Measurements from ENCODE around the gene DMRT1.
"Not testable (repeated sequence)": the region's sequence is repeated elsewhere in the genome, so short reads cannot be mapped to it uniquely, and the experiment has no call there.

DMRT1 gene

GRCh38 chr9:995192-995591 lies 153.7 kb downstream of the DMRT1 start:
- Histone ChIP-seq H3K9ac (ENCODE audit: low read depth in 1 of 2, low read length in 2 of 2) (no peak overlapping the region), H3K27me3 (ENCODE audit: control insufficient read depth in 2 of 2, insufficient read depth in 2 of 2, low read length in 2 of 2) (peaks cover 0 to 7% of the 10 kb centered on the region in 2 donors), H3K4me1 (ENCODE audit: control insufficient read depth in 2 of 2, insufficient read depth in 2 of 2, low read length in 2 of 2) (no peaks in the 10 kb centered on the region), H3K9me3 (ENCODE audit: control insufficient read depth in 2 of 2, low read length in 2 of 2) (no peaks in the 10 kb centered on the region), H3K36me3 (ENCODE audit: control insufficient read depth in 2 of 2, insufficient read depth in 2 of 2, low read length in 2 of 2) (no peaks in the 10 kb centered on the region), H3K4me3 (ENCODE audit: low read length in 2 of 2) (no peak overlapping the region), H3K27ac (ENCODE audit: low read depth in 2 of 2, low read length in 2 of 2) (no peak overlapping the region)

- H3K9ac ChIP-seq (ENCODE audit: low read depth in 1 of 2, low read length in 2 of 2), result no peak overlapping the region
- H3K27ac ChIP-seq (ENCODE audit: low read depth in 2 of 2, low read length in 2 of 2), result no peak overlapping the region
- peaks cover 0 to 1% of the 10 kb centered on the region in 2 donors for H3K27me3 ChIP-seq (ENCODE audit: control insufficient read depth in 2 of 2, insufficient read depth in 2 of 2, low read length in 2 of 2)
- H3K4me3 ChIP-seq (ENCODE audit: low read length in 2 of 2), result no peak overlapping the region
- no peaks in the 10 kb centered on the region for H3K9me3 ChIP-seq (ENCODE audit: control insufficient read depth in 2 of 2, low read length in 2 of 2)
- no peaks in the 10 kb centered on the region for H3K4me1 ChIP-seq (ENCODE audit: control insufficient read depth in 2 of 2, insufficient read depth in 2 of 2, low read length in 2 of 2)
- H3K36me3 ChIP-seq (ENCODE audit: control insufficient read depth in 2 of 2, insufficient read depth in 2 of 2, low read length in 2 of 2), result no peaks in the 10 kb centered on the region
Measured at GRCh38 chr9:995781-996180, 154.3 kb downstream of the DMRT1 start.

- not testable (repeated sequence) for H3K4me3 ChIP-seq (ENCODE audit: low read length in 2 of 2); H3K4me1 ChIP-seq (ENCODE audit: control insufficient read depth in 2 of 2, insufficient read depth in 2 of 2, low read length in 2 of 2); H3K27ac ChIP-seq (ENCODE audit: low read depth in 2 of 2, low read length in 2 of 2); H3K36me3 ChIP-seq (ENCODE audit: control insufficient read depth in 2 of 2, insufficient read depth in 2 of 2, low read length in 2 of 2); H3K27me3 ChIP-seq (ENCODE audit: control insufficient read depth in 2 of 2, insufficient read depth in 2 of 2, low read length in 2 of 2); H3K9ac ChIP-seq (ENCODE audit: low read depth in 1 of 2, low read length in 2 of 2); H3K9me3 ChIP-seq (ENCODE audit: control insufficient read depth in 2 of 2, low read length in 2 of 2)
Measured at GRCh38 chr9:998299-999110, 157.0 kb downstream of the DMRT1 start.

- no peaks in the 10 kb centered on the region for H3K36me3 ChIP-seq (ENCODE audit: control insufficient read depth in 2 of 2, insufficient read depth in 2 of 2, low read length in 2 of 2)
- no peak overlapping the region for H3K4me3 ChIP-seq (ENCODE audit: low read length in 2 of 2)
- H3K9ac ChIP-seq (ENCODE audit: low read depth in 1 of 2, low read length in 2 of 2), result no peak overlapping the region
- no peak overlapping the region for H3K27ac ChIP-seq (ENCODE audit: low read depth in 2 of 2, low read length in 2 of 2)
- no peaks in the 10 kb centered on the region for H3K9me3 ChIP-seq (ENCODE audit: control insufficient read depth in 2 of 2, low read length in 2 of 2)
- H3K4me1 ChIP-seq (ENCODE audit: control insufficient read depth in 2 of 2, insufficient read depth in 2 of 2, low read length in 2 of 2), result no peaks in the 10 kb centered on the region
- H3K27me3 ChIP-seq (ENCODE audit: control insufficient read depth in 2 of 2, insufficient read depth in 2 of 2, low read length in 2 of 2), result peaks cover 0 to 3% of the 10 kb centered on the region in 2 donors
Measured at GRCh38 chr9:1001838-1002237, 160.3 kb downstream of the DMRT1 start.

GRCh38 chr9:1002678-1003077 lies 161.2 kb downstream of the DMRT1 start:
- Histone ChIP-seq H3K4me1 (ENCODE audit: control insufficient read depth in 2 of 2, insufficient read depth in 2 of 2, low read length in 2 of 2) (no peaks in the 10 kb centered on the region), H3K9me3 (ENCODE audit: control insufficient read depth in 2 of 2, low read length in 2 of 2) (no peaks in the 10 kb centered on the region), H3K27me3 (ENCODE audit: control insufficient read depth in 2 of 2, insufficient read depth in 2 of 2, low read length in 2 of 2) (peaks cover 0 to 3% of the 10 kb centered on the region in 2 donors), H3K9ac (ENCODE audit: low read depth in 1 of 2, low read length in 2 of 2) (no peak overlapping the region), H3K36me3 (ENCODE audit: control insufficient read depth in 2 of 2, insufficient read depth in 2 of 2, low read length in 2 of 2) (no peaks in the 10 kb centered on the region), H3K4me3 (ENCODE audit: low read length in 2 of 2) (no peak overlapping the region), H3K27ac (ENCODE audit: low read depth in 2 of 2, low read length in 2 of 2) (no peak overlapping the region)

- peaks cover 0 to 3% of the 10 kb centered on the region in 2 donors for H3K27me3 ChIP-seq (ENCODE audit: control insufficient read depth in 2 of 2, insufficient read depth in 2 of 2, low read length in 2 of 2)
- no peaks in the 10 kb centered on the region for H3K9me3 ChIP-seq (ENCODE audit: control insufficient read depth in 2 of 2, low read length in 2 of 2)
Measured at GRCh38 chr9:1005043-1005667, 163.7 kb downstream of the DMRT1 start.

GRCh38 chr9:1007312-1007711 lies 165.8 kb downstream of the DMRT1 start:
- H3K27me3 ChIP-seq (ENCODE audit: control insufficient read depth in 2 of 2, insufficient read depth in 2 of 2, low read length in 2 of 2), result peaks cover 0 to 3% of the 10 kb centered on the region in 2 donors
- H3K9me3 ChIP-seq (ENCODE audit: control insufficient read depth in 2 of 2, low read length in 2 of 2), result no peaks in the 10 kb centered on the region
- no peak overlapping the region for H3K4me3 ChIP-seq (ENCODE audit: low read length in 2 of 2)
- no peak overlapping the region for H3K9ac ChIP-seq (ENCODE audit: low read depth in 1 of 2, low read length in 2 of 2)
- H3K36me3 ChIP-seq (ENCODE audit: control insufficient read depth in 2 of 2, insufficient read depth in 2 of 2, low read length in 2 of 2), result no peaks in the 10 kb centered on the region
- H3K4me1 ChIP-seq (ENCODE audit: control insufficient read depth in 2 of 2, insufficient read depth in 2 of 2, low read length in 2 of 2), result no peaks in the 10 kb centered on the region
- no peak overlapping the region for H3K27ac ChIP-seq (ENCODE audit: low read depth in 2 of 2, low read length in 2 of 2)

More at GRCh38 chr9:1005043-1005667, 163.7 kb downstream of the DMRT1 start:
- Histone ChIP-seq H3K9ac (ENCODE audit: low read depth in 1 of 2, low read length in 2 of 2) (no peak overlapping the region), H3K27ac (ENCODE audit: low read depth in 2 of 2, low read length in 2 of 2) (no peak overlapping the region), H3K36me3 (ENCODE audit: control insufficient read depth in 2 of 2, insufficient read depth in 2 of 2, low read length in 2 of 2) (no peaks in the 10 kb centered on the region), H3K4me3 (ENCODE audit: low read length in 2 of 2) (no peak overlapping the region), H3K4me1 (ENCODE audit: control insufficient read depth in 2 of 2, insufficient read depth in 2 of 2, low read length in 2 of 2) (no peaks in the 10 kb centered on the region)

GRCh38 chr9:1008216-1008615 lies 166.7 kb downstream of the DMRT1 start:
- Histone ChIP-seq H3K27me3 (ENCODE audit: control insufficient read depth in 2 of 2, insufficient read depth in 2 of 2, low read length in 2 of 2) (no peaks in the 10 kb centered on the region), H3K27ac (ENCODE audit: low read depth in 2 of 2, low read length in 2 of 2) (no peak overlapping the region)

GRCh38 chr9:1009101-1009707 lies 167.7 kb downstream of the DMRT1 start:
- Histone ChIP-seq H3K36me3 (ENCODE audit: control insufficient read depth in 2 of 2, insufficient read depth in 2 of 2, low read length in 2 of 2) (no peaks in the 10 kb centered on the region), H3K9ac (ENCODE audit: low read depth in 1 of 2, low read length in 2 of 2) (no peak overlapping the region), H3K27ac (ENCODE audit: low read depth in 2 of 2, low read length in 2 of 2) (no peak overlapping the region), H3K27me3 (ENCODE audit: control insufficient read depth in 2 of 2, insufficient read depth in 2 of 2, low read length in 2 of 2) (no peaks in the 10 kb centered on the region), H3K4me3 (ENCODE audit: low read length in 2 of 2) (no peak overlapping the region), H3K9me3 (ENCODE audit: control insufficient read depth in 2 of 2, low read length in 2 of 2) (no peaks in the 10 kb centered on the region), H3K4me1 (ENCODE audit: control insufficient read depth in 2 of 2, insufficient read depth in 2 of 2, low read length in 2 of 2) (no peaks in the 10 kb centered on the region)

More at GRCh38 chr9:1008216-1008615, 166.7 kb downstream of the DMRT1 start:
- no peaks in the 10 kb centered on the region for H3K4me1 ChIP-seq (ENCODE audit: control insufficient read depth in 2 of 2, insufficient read depth in 2 of 2, low read length in 2 of 2)
- H3K9me3 ChIP-seq (ENCODE audit: control insufficient read depth in 2 of 2, low read length in 2 of 2), result no peaks in the 10 kb centered on the region
- no peak overlapping the region for H3K4me3 ChIP-seq (ENCODE audit: low read length in 2 of 2)
- H3K9ac ChIP-seq (ENCODE audit: low read depth in 1 of 2, low read length in 2 of 2), result no peak overlapping the region
- no peaks in the 10 kb centered on the region for H3K36me3 ChIP-seq (ENCODE audit: control insufficient read depth in 2 of 2, insufficient read depth in 2 of 2, low read length in 2 of 2)

GRCh38 chr9:1013021-1013420 lies 171.5 kb downstream of the DMRT1 start:
- no peak overlapping the region for H3K9ac ChIP-seq (ENCODE audit: low read depth in 1 of 2, low read length in 2 of 2)
- no peaks in the 10 kb centered on the region for H3K9me3 ChIP-seq (ENCODE audit: control insufficient read depth in 2 of 2, low read length in 2 of 2)
- H3K27ac ChIP-seq (ENCODE audit: low read depth in 2 of 2, low read length in 2 of 2), result no peak overlapping the region
- no peaks in the 10 kb centered on the region for H3K36me3 ChIP-seq (ENCODE audit: control insufficient read depth in 2 of 2, insufficient read depth in 2 of 2, low read length in 2 of 2)
- H3K4me3 ChIP-seq (ENCODE audit: low read length in 2 of 2), result no peak overlapping the region
- no peaks in the 10 kb centered on the region for H3K27me3 ChIP-seq (ENCODE audit: control insufficient read depth in 2 of 2, insufficient read depth in 2 of 2, low read length in 2 of 2)
- no peaks in the 10 kb centered on the region for H3K4me1 ChIP-seq (ENCODE audit: control insufficient read depth in 2 of 2, insufficient read depth in 2 of 2, low read length in 2 of 2)
